Measurements from ENCODE around the gene LEPROT. TPM values are rescaled to one million over a fixed set of nuclear protein-coding genes. Genes with fewer than 3 reads are reported as not detected.

The LEPROT gene
- total RNA-seq, 1 experiment from 2014 or later = 68.7 TPM

GRCh38 chr1:65423884-65424572, 3.6 kb downstream of the LEPROT start:
- peaks cover 28% of the 10 kb centered on the region for H3K36me3 Mint-ChIP-seq (ENCODE audit: insufficient read depth, unreplicated experiment)
- no TSS peak for BruUV-seq (replicated peaks)
- no peak for TF ChIP-seq CTCF (IDR thresholded peaks at IDR 0.05; ENCODE audit: unreplicated experiment)
- peaks cover 31% of the 10 kb centered on the region for H3K4me1 Mint-ChIP-seq (ENCODE audit: low read depth, unreplicated experiment)
- intact Hi-C loops (cut with micrococcal nuclease; ENCODE audit: unreplicated experiment) = loop anchor here (5.0 to 10.0 kb wide), 2 partner anchors 157 to 359 kb away; no protein-coding TSS in a partner anchor
- peak overlapping the region; percentile 65 for H3K27ac Mint-ChIP-seq (ENCODE audit: unreplicated experiment)
- H3K27me3 Mint-ChIP-seq (ENCODE audit: unreplicated experiment) = no peaks in the 10 kb centered on the region
- no peak for DNase-seq
- H3K9me3 Mint-ChIP-seq (ENCODE audit: low read depth, unreplicated experiment) = peaks cover 2% of the 10 kb centered on the region
- CTCF ChIA-PET = interaction anchor here (0.7 to 1.5 kb wide), 5 partner anchors 35 to 264 kb away, joined by 3 to 6 read pairs (median 3); no protein-coding TSS in a partner anchor
- peak overlapping the region; percentile 41 for H3K4me3 Mint-ChIP-seq (ENCODE audit: low read depth, unreplicated experiment)

- CTCF ChIA-PET = interaction anchor here (1.0 to 1.5 kb wide), 3 partner anchors 35 to 263 kb away, joined by 3 to 6 read pairs (median 5); no protein-coding TSS in a partner anchor
- Mint-ChIP-seq H3K9me3 (ENCODE audit: low read depth, unreplicated experiment) (peaks cover 2% of the 10 kb centered on the region), H3K4me1 (ENCODE audit: low read depth, unreplicated experiment) (peaks cover 31% of the 10 kb centered on the region), H3K36me3 (ENCODE audit: insufficient read depth, unreplicated experiment) (peaks cover 28% of the 10 kb centered on the region), H3K4me3 (ENCODE audit: low read depth, unreplicated experiment) (peak overlapping the region; percentile 41), H3K27ac (ENCODE audit: unreplicated experiment) (no peak overlapping the region), H3K27me3 (ENCODE audit: unreplicated experiment) (no peaks in the 10 kb centered on the region)
- no TSS peak for BruUV-seq (replicated peaks)
- intact Hi-C loops (cut with micrococcal nuclease; ENCODE audit: unreplicated experiment) = loop anchor here (5.0 to 10.0 kb wide), 2 partner anchors 157 to 360 kb away; no protein-coding TSS in a partner anchor
- DNase-seq = no peak
- no peak for TF ChIP-seq CTCF (IDR thresholded peaks at IDR 0.05; ENCODE audit: unreplicated experiment)
Measured at GRCh38 chr1:65424573-65424889, 4.1 kb downstream of the LEPROT start.

GRCh38 chr1:65425006-65425405, 4.5 kb downstream of the LEPROT start:
- intact Hi-C loops (cut with micrococcal nuclease; ENCODE audit: unreplicated experiment) = loop anchor here (5.0 to 10.0 kb wide), 2 partner anchors 173 to 360 kb away; no protein-coding TSS in a partner anchor
- Mint-ChIP-seq H3K4me3 (ENCODE audit: low read depth, unreplicated experiment) (peak overlapping the region; percentile 5), H3K27ac (ENCODE audit: unreplicated experiment) (peak overlapping the region; percentile 66), H3K36me3 (ENCODE audit: insufficient read depth, unreplicated experiment) (peaks cover 28% of the 10 kb centered on the region), H3K27me3 (ENCODE audit: unreplicated experiment) (no peaks in the 10 kb centered on the region), H3K4me1 (ENCODE audit: low read depth, unreplicated experiment) (peaks cover 31% of the 10 kb centered on the region), H3K9me3 (ENCODE audit: low read depth, unreplicated experiment) (peaks cover 2% of the 10 kb centered on the region)
- BruUV-seq (replicated peaks) = no TSS peak
- no peak for DNase-seq
- no peak for TF ChIP-seq CTCF (IDR thresholded peaks at IDR 0.05; ENCODE audit: unreplicated experiment)
- CTCF ChIA-PET = interaction anchor here (1.0 to 1.5 kb wide), 2 partner anchors 34 to 125 kb away, joined by 3 to 6 read pairs; no protein-coding TSS in a partner anchor

GRCh38 chr1:65425697-65426096, 5.2 kb downstream of the LEPROT start:
- peaks cover 37% of the 10 kb centered on the region for H3K4me1 Mint-ChIP-seq (ENCODE audit: low read depth, unreplicated experiment)
- intact Hi-C loops (cut with micrococcal nuclease; ENCODE audit: unreplicated experiment) = loop anchor here (5.0 to 10.0 kb wide), 2 partner anchors 173 to 361 kb away; no protein-coding TSS in a partner anchor
- H3K4me3 Mint-ChIP-seq (ENCODE audit: low read depth, unreplicated experiment) = peak overlapping the region; percentile 5
- no TSS peak for BruUV-seq (replicated peaks)
- H3K27ac Mint-ChIP-seq (ENCODE audit: unreplicated experiment) = peak overlapping the region; percentile 66
- H3K27me3 Mint-ChIP-seq (ENCODE audit: unreplicated experiment) = no peaks in the 10 kb centered on the region
- peak; percentile 21 for DNase-seq
- peaks cover 2% of the 10 kb centered on the region for H3K9me3 Mint-ChIP-seq (ENCODE audit: low read depth, unreplicated experiment)
- CTCF ChIA-PET = no interaction called here
- TF ChIP-seq CTCF (IDR thresholded peaks at IDR 0.05; ENCODE audit: unreplicated experiment) = no peak
- H3K36me3 Mint-ChIP-seq (ENCODE audit: insufficient read depth, unreplicated experiment) = peaks cover 28% of the 10 kb centered on the region

Data from Calu3 (cell line).